Stomach smooth muscle (tissue), 2 donors: ENCODE data around the gene SARDH.

Experiments
- H3K27ac ChIP-seq: one replicate; pipeline ENCODE4 v1.7.0; 2013; ENCODE audit warnings: mild to moderate bottlenecking, low read length, inconsistent platforms
- H3K27me3 ChIP-seq, 2 donors: one replicate each; pipeline ENCODE4 v1.7.0; 2013; ENCODE audit warnings: low read length in 2 of 2; ENCODE audit not compliant: insufficient read depth in 2 of 2, control insufficient read depth in 1 of 2
- H3K36me3 ChIP-seq, 2 donors: one replicate each; pipeline ENCODE4 v1.7.0; 2013; ENCODE audit warnings: low read length in 2 of 2; ENCODE audit not compliant: control insufficient read depth in 2 of 2, insufficient read depth in 2 of 2
- H3K4me1 ChIP-seq: one replicate; pipeline ENCODE4 v1.7.0; 2013; ENCODE audit warnings: low read length; ENCODE audit not compliant: control insufficient read depth, insufficient read depth
- H3K4me3 ChIP-seq, 2 donors: one replicate each; pipeline ENCODE4 v1.7.0; 2013; ENCODE audit warnings: low read length in 2 of 2
- H3K9ac ChIP-seq, 2 donors: one replicate each; pipeline ENCODE4 v1.7.0; 2013; ENCODE audit warnings: low read length in 2 of 2, mild to moderate bottlenecking in 1 of 2
- H3K9me3 ChIP-seq, 2 donors: one replicate each; pipeline ENCODE4 v1.7.0; 2013; ENCODE audit warnings: low read length in 2 of 2; ENCODE audit not compliant: control insufficient read depth in 2 of 2
- donor health status: healthy.
- donor health status: Pancreatic carcinoma.

The SARDH gene, protein sequence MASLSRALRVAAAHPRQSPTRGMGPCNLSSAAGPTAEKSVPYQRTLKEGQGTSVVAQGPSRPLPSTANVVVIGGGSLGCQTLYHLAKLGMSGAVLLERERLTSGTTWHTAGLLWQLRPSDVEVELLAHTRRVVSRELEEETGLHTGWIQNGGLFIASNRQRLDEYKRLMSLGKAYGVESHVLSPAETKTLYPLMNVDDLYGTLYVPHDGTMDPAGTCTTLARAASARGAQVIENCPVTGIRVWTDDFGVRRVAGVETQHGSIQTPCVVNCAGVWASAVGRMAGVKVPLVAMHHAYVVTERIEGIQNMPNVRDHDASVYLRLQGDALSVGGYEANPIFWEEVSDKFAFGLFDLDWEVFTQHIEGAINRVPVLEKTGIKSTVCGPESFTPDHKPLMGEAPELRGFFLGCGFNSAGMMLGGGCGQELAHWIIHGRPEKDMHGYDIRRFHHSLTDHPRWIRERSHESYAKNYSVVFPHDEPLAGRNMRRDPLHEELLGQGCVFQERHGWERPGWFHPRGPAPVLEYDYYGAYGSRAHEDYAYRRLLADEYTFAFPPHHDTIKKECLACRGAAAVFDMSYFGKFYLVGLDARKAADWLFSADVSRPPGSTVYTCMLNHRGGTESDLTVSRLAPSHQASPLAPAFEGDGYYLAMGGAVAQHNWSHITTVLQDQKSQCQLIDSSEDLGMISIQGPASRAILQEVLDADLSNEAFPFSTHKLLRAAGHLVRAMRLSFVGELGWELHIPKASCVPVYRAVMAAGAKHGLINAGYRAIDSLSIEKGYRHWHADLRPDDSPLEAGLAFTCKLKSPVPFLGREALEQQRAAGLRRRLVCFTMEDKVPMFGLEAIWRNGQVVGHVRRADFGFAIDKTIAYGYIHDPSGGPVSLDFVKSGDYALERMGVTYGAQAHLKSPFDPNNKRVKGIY

DNA sequence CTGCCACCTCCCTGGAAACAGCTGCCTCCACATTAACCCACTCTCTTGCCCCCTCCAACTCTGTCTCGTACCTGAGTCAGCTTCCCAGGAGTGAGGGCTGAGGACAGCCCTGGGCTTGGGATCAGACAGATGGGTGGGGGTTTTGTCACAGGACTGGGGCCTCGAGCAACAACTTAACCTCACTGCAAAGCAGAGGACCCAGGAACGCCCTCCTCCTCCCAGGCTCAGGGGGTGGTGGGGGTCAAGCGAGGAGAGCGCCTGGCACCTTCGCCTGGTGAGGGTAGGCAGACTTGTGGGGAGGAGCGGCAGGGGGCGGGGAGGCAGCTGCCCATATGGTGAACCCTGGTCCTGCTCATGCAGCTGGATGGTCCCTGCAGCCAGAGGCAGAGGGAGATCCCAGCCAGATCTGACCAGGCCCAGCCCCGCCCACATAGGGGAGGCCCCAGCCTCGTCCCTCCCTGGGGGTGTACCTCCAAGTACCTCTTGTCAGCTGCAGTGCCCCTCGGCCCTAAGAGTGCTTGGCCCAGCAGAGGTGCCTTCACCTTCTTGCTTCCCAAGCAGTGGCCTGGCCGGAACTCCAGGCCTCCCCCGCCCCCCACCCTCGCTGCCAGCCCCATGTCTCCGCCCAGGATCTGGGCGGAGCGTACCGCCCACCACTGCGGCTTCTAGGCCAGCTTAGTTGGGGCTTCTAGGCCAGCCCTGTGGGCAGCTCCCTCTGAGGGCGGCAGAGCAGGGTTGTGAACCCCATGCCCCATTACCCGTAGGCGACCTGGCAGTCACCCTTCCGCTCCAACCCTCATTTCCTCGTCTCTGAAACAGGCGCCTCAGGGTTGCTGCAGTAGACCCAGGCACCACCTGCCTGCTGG is at the start of gene SARDH:
TSS of gene SARDH (minus strand) at position 579 of the 866 bp plus-strand sequence. CDS start 4,179 bp downstream, outside the sequence.
- Histone ChIP-seq H3K27ac (no peak within 1 kb of the TSS), H3K9ac (peak within 1 kb of the TSS in 1 of 2 donors; percentile 38), H3K9me3 (no peaks in the 10 kb centered on the region), H3K4me1 (peaks cover 10% of the 10 kb centered on the region), H3K27me3 (no peaks in the 10 kb centered on the region), H3K36me3 (no peaks in the 10 kb centered on the region), H3K4me3 (peak within 1 kb of the TSS; percentile 43 to 62)

DNA sequence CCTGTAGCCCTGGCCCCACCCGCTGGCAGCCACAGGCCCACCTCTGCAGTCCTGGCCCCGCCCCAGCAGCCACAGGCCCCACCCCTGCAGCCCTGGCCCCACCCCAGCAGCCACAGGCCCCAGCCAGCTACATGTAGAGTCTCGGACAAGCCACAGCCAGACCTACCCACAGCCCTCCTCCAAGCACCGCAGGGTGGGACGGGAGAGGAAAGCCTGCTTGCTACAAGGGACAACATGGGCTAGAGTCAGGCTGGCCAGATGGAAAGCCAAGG is 49.5 kb upstream of the SARDH start:
- Histone ChIP-seq H3K9me3 (no peaks in the 10 kb centered on the region), H3K4me3 (no peak overlapping the region), H3K27me3 (no peaks in the 10 kb centered on the region), H3K27ac (no peak overlapping the region), H3K36me3 (peaks cover 0 to 4% of the 10 kb centered on the region in 2 donors), H3K4me1 (peaks cover 17% of the 10 kb centered on the region), H3K9ac (no peak overlapping the region)

DNA sequence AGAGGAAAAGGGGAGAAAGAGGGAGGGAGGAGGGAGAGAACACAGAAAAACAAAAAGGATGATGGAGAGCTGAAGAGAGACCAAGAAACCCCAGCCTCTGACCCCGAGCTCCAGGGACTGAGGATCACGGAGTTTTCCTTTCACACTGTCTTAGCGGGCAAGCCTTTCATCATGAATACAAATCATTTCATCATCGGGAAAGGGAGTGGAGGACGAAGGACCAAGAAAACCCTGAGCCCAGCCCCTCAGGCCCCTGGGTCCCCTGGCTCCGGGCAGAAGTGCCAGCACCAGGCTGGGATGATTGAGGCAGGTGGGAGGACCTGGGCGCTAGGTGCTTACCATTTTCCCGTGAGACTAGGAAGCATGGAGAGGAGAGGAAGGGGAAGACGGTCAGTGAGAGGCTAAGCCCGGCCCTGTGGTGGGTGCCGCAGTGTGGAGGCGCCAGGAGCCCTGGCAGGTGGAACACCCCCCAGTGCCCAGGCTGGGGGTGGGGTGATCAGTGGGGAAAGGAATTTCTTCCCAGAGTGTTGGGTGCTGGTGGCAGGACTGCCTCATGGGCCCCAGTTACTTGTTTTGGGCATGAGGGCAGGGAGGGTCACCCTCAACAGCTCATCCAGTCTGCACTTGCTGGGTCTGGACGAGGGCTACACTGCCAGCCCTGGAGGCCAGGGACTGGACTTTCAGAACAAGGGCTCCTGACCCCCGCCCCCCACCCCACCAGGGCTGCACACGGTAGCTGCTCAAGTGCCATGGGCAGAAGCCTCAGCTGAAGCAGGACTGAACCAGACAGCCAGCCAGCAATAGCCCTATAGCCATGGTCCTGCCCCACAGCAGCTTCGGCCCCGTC is 49.0 kb upstream of the SARDH start:
- peaks cover 16% of the 10 kb centered on the region for H3K4me1 ChIP-seq
- no peaks in the 10 kb centered on the region for H3K9me3 ChIP-seq
- H3K27me3 ChIP-seq: no peaks in the 10 kb centered on the region
- no peak overlapping the region for H3K9ac ChIP-seq
- H3K36me3 ChIP-seq: peaks cover 0 to 4% of the 10 kb centered on the region in 2 donors
- H3K4me3 ChIP-seq: no peak overlapping the region
- H3K27ac ChIP-seq: no peak overlapping the region

DNA sequence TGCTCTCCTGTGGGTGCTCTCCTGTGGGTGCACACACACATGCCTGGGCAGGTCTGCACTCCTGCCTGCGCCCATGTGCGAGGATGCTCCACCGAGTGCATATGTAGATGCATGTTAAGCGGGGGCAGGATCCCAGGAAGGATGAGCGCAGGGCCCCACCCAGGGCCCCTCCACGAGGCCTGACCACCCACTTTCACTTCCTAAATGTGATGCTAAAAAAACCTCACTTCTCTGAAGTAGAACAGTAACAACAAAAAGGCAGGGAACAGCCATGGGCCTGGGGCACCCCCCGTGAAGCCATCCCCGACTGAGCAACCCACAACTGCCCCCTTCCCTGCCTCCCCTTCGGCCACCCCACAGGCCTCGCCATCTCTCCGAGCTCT is 48.2 kb upstream of the SARDH start:
- Histone ChIP-seq H3K27ac (no peak overlapping the region), H3K9ac (no peak overlapping the region), H3K4me1 (peaks cover 16% of the 10 kb centered on the region), H3K27me3 (no peaks in the 10 kb centered on the region), H3K9me3 (no peaks in the 10 kb centered on the region), H3K36me3 (peaks cover 0 to 4% of the 10 kb centered on the region in 2 donors), H3K4me3 (no peak overlapping the region)

DNA sequence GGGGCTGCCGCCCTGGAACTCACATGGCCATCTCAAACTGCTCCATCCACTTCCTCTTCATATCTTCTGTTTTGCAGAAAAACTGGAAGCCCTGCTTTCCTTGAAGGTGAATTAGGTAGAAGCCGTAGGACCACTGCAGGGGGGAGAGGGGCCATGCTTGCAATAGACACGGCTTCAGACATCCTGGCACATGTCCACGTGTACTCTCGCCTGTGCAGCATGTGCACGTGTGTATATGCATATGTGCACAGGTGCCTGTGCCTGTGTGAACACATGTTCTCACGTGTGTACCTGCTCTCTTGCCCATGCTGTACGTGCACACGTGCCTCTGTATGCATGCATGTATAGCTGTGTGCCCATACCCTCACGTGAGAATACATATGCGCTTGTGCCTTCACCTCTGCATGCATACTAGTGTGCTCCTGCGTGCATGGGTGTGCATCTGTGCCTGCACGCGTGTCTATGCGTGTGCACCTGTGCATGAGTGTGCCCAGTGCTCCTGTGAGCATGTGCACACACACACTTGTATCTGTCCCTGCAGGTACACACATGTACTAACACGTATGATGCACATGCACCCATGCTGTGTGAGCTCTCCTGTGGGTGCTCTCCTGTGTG is 47.7 kb upstream of the SARDH start:
- Histone ChIP-seq H3K4me1 (peaks cover 16% of the 10 kb centered on the region), H3K9ac (no peak overlapping the region), H3K27me3 (no peaks in the 10 kb centered on the region), H3K36me3 (peaks cover 0 to 4% of the 10 kb centered on the region in 2 donors), H3K4me3 (no peak overlapping the region), H3K9me3 (no peaks in the 10 kb centered on the region), H3K27ac (no peak overlapping the region)

DNA sequence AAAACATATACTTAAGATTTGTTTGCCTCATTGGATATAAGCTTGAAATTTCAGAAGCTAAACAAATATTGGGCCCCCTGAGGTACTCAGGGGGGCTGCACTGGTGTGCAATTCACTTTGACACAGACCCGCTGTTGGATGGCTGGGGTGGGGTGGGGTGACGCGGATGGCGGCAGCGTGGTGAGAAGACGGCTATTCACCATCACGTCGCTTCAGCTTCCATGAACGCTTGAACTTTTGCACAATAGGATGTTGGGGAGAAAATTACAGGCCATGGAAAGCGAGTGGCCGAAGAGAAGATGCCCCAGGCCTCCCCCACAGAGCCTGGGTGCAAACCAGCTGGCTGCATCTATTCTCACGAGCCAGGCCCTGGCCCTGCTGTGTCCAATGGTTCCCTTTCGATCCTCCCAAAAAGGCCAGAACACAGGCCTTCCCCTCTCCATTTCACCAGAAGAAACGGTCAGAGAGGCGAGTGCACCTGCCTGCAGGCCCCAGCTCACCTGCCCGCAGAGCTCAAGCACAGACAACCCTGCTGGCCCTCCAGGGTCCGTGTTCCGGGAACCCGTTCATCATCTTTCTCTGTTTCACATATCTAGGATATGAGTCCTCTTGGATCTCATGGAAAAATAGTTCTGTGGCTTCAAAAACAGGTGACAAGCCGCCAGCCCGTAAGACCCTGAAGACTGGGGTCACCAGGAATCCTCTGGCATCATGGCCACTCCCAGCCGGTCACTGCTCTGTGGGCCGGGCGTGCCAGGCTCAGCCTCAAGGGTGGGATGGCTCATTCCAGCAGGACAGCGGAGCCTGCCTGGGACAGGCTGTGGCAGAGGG is 46.8 kb upstream of the SARDH start:
- H3K36me3 ChIP-seq: peaks cover 0 to 4% of the 10 kb centered on the region in 2 donors
- no peak overlapping the region for H3K4me3 ChIP-seq
- no peaks in the 10 kb centered on the region for H3K9me3 ChIP-seq
- peaks cover 16% of the 10 kb centered on the region for H3K4me1 ChIP-seq
- no peak overlapping the region for H3K9ac ChIP-seq
- no peaks in the 10 kb centered on the region for H3K27me3 ChIP-seq
- no peak overlapping the region for H3K27ac ChIP-seq

DNA sequence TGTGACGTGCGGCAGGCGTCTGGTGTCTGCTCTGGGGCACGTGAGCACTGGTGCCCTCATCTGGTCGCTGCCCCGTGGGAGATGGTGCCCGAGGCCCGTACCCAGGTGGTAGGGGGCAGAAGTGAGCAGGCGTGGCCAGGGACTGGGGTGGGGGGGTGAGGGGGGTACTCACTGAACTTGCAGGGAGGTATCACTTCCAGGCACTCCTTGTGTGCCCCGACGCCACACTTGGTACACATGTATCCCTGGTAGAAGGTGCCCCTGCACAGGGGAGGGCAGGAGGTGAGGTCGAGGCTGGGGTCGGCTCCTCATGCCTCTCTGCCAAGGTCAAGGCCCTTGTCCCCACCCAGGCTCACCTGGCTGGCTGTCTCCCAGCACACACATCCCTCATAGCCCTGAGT is 45.2 kb upstream of the SARDH start:
- no peaks in the 10 kb centered on the region for H3K9me3 ChIP-seq
- H3K27ac ChIP-seq: no peak overlapping the region
- H3K9ac ChIP-seq: no peak overlapping the region
- no peaks in the 10 kb centered on the region for H3K27me3 ChIP-seq
- H3K36me3 ChIP-seq: peaks cover 0 to 4% of the 10 kb centered on the region in 2 donors
- H3K4me1 ChIP-seq: peaks cover 8% of the 10 kb centered on the region
- H3K4me3 ChIP-seq: no peak overlapping the region

DNA sequence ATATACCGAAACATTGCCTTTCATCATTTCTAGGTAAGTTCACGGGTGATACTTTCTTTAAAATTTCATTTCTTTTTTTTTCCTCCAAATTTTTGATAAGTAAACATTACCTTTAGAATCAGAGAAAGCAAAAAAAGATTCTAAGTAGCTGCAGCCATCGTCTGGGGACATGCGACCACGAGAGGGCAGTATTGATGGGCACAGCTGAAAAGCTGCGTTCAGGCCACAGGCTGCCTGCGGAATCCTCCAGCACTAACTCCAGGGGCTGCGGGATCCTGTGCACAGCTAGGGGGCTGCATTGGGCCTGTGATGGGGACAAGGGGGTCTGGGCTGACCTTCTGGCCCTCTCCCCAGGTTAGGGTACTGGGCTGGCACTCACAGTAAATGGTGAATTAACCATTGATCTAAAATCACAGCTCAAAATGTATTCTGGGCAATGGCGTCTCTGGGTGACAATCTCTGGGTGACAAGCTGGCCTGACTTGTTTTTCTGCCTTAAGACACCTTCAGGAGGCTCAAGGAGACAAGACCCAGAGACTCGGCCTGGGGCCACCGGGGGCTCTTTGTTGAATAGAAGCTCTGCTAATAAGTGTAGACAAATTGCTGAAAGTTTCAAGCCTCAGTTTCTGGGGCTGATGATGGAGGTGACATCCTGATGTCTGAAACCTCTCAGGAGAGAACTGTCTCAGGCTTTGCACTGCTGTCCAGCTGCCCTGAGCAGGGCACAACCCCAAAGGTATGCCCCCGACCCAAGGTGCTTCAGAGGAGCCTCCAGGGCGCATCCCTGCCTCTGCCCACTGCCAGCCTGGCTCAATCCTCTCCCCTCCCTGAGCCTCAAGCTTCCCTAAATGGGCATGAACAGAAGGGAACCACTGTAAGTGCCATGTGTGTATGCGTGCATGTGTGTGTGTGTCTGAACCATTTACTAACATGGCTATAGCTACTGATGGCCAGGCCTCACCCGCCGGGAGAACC is 44.3 kb upstream of the SARDH start:
- Histone ChIP-seq H3K4me1 (peaks cover 3% of the 10 kb centered on the region), H3K36me3 (peaks cover 0 to 6% of the 10 kb centered on the region in 2 donors), H3K27me3 (no peaks in the 10 kb centered on the region), H3K27ac (no peak overlapping the region), H3K9ac (no peak overlapping the region), H3K4me3 (no peak overlapping the region), H3K9me3 (no peaks in the 10 kb centered on the region)
